T-helper 2 cell treated with Interferon-gamma antibody and Interleukin-4, amounts not matched to agents 100 ng/mL and 5 ng/mL, for 36 hours (primary cell): Measurements from ENCODE around the gene LYRM9. TPM values are rescaled to one million over a fixed set of nuclear protein-coding genes. Genes with fewer than 3 reads are reported as not detected.

ENCODE experiments used
- intact Hi-C: fragments of 100-400 bp; cut with micrococcal nuclease; formaldehyde crosslinking; loops from one replicate; pipeline ENCODE4 v1.15.1; 2023
- total RNA-seq: library from RNA; stranded (reverse); gene quantifications from 2 replicates; pipeline ENCODE4 v1.2.3, GENCODE V29; 2022

LYRM9 gene
- total RNA-seq, 1 donor from 2014 or later = 3.3 TPM

- intact Hi-C loops = loop anchor here (1.0 kb wide), 4 partner anchors 13 to 226 kb away; partner anchors contain the start of gene LYRM9
Observed at GRCh38 chr17:27879987-27880608, 13.1 kb downstream of the LYRM9 start.

GRCh38 chr17:27878776-27879562, 14.2 kb downstream of the LYRM9 start:
- intact Hi-C loops = no loop called here

- intact Hi-C loops = no loop called here
Observed at GRCh38 chr17:27873746-27874145, 19.4 kb downstream of the LYRM9 start.

- intact Hi-C loops = no loop called here
Observed at GRCh38 chr17:27873211-27873610, 20.0 kb downstream of the LYRM9 start.

DNA sequence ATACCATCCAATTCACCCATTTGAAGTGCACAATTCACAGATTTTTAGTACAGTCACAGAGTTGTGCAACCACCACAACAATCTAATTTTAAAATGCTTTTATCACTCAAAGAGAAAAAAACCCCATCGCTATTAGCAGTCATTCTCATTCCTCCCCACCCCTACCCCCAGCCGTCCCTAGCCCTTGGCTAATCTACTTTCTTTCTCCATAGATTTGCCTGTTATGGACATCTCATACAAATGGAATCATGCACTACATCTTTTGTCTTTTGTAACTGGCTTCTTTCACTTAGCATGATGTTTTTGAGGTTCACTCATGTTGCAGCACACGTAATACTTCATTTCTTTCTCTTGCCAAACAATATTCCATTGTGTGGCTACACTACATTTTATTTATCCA, 20.4 kb downstream of the LYRM9 start:
- intact Hi-C loops = no loop called here

- intact Hi-C loops = no loop called here
Observed at GRCh38 chr17:27871407-27871806, 21.8 kb downstream of the LYRM9 start.

DNA sequence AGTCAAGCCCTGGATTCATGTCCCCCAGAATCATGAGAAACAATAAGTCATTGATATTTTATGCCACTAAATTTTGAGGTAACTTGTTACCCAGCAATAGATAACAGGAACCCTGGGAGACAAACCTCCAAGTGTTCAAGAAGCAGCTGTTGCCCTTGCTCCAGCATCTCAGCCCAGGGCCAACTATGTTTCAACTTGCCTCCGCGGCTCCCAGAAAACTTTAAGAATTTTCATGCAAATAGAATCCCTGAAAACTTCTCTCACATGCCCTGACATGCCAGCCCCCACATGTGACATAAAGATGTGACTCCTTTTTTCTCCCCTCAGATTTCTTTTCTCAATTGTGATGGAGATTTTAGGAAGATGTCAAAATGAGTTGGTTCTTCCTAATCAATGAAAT, 22.8 kb downstream of the LYRM9 start:
- intact Hi-C loops = no loop called here

- intact Hi-C loops = no loop called here
Observed at GRCh38 chr17:27868565-27868964, 24.6 kb downstream of the LYRM9 start.

GRCh38 chr17:27862840-27863239, 30.3 kb downstream of the LYRM9 start:
- intact Hi-C loops = no loop called here

GRCh38 chr17:27862004-27862403, 31.2 kb downstream of the LYRM9 start:
- intact Hi-C loops = no loop called here

DNA sequence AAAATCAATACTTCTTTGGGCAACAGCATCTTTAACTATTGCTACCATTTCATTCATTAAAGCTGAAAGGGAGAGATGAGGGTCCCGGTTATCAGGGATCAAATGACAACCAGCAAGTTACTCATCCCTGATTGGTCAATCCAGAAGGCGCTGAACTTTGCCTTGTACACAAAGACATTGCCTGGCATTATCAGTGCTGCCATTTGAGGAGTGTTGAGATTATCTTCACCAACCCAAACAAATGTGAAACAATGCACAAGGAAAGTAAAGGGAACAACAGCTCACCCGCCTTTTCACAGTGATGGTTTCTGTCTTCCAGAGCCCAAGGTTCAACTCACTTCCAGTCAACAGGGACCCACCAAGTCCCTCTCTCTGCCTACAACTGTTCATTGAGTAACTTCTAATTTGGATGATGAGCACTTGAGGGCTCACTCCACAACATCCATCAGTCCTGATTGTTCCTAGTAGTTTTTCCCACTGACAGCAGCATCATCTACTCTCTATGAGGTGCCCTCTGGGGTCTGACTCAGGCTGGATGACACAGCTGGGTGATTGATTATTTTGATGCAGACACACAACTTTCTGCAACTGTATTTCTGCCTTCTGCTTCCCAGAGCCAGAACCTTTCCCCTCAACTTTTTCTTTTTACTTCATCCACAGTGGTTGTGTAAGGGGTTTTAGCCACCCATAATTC, 32.0 kb downstream of the LYRM9 start:
- intact Hi-C loops = no loop called here

DNA sequence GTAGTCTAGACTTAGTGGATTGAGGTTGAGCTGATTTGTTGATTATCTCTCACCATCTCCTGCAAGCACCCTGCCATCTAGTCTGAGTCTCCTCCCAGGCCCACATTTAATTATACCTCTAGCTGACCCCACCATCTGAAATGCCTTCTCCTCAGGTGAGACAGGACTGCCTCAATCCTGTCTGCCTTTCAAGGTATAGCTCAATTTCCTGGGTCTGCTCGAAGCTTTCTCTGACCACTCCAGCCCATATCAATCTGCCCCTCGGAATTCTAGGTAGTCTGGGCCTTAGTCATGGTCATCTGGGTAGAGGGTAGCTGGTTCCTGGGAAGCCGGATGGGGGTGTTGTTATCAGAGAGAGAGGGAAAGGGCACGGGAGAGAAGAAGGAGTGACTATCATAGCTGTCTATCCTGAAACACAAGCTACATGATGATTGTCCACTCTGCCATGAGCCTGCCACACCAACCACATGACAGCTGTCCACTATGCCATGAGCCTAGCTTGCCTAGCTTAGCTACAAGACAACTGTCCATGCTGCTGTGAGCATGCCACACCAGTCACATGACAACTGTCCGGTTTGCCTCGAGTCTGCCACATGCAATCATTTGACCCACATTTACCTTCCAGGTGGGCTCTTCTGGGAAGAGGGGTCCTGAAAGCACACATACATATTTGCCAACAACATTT, 34.4 kb downstream of the LYRM9 start:
- intact Hi-C loops = no loop called here

GRCh38 chr17:27856676-27857432, 36.3 kb downstream of the LYRM9 start:
- intact Hi-C loops = no loop called here

- intact Hi-C loops = no loop called here
Observed at GRCh38 chr17:27855454-27855853, 37.7 kb downstream of the LYRM9 start.

DNA sequence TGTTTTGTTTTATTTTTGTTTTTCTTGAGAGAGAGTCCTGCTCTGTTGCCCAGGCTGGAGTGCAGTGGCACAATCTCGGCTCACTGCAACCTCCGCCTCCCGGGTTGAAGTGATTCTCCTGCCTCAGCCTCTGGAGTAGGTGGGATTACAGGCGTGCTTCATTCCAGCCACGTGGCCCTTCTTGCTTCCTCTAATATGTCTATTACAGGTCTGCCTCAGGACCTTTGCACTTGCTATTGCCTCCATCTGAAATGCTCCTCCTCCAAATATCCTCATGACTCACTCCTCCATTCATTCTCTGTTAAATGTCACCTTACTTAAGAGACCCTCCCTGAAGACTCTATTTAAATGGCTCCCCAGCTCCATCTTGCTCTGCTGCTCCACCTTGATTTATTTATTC, 39.0 kb downstream of the LYRM9 start:
- intact Hi-C loops = no loop called here

- intact Hi-C loops = no loop called here
Observed at GRCh38 chr17:27853091-27853490, 40.1 kb downstream of the LYRM9 start.

DNA sequence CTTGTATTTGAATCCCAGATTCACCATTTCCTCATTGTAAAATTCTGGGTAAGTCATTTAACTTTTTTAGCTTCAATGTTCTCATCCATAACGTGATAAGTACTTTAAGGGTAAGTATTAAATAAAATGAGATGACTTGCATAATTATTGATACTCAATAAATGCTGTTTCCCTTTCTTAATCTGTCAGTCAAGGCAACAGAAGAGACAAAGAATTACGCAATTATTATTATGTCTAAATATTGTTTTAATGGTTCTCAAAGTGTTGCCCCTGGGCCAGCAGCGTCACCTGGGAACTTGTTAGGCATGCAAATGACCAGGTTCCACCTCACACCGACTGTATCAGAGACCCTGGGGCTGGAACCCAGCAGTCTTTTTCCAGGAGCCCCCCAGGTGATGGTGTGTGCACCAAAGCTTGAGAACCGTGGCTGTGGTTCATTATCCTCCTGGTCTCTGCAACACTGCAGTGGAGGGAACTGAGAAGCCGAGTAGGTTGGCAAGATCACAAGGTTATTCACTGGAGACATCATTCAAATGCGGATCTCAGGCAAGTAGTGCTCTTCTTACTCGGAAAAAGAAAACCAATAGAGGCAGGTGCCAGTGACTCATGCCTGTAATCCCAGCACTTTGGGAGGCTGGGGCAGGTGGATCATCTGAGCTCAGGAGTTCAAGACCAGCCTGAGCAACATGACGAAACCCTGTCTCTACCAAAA, 43.5 kb downstream of the LYRM9 start:
- intact Hi-C loops = no loop called here

GRCh38 chr17:27848931-27849330, 44.2 kb downstream of the LYRM9 start:
- intact Hi-C loops = no loop called here

DNA sequence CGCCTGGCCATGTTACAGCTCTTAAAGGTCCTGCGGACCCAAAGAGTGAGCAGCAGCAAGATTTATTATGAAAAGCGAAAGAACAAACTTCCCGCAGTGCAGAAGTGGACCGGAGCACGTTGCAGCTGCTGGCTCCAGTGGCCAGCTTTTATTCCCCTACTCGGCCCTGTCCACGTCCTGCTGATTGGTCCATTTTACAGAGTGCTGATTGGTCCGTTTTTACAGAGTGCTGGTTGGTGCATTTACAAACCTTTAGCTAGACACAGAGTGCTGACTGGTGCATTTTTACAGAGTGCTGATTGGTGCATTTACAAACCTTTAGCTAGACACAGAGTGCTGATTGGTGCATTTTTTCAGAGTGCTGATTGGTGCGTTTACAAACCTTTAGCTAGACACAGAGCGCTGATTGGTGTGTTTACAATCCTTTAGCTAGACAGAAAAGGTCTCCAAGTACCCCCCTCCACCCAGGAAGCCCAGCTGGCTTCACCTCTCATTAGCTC, 46.3 kb downstream of the LYRM9 start:
- intact Hi-C loops = loop anchor here (1.0 kb wide), 1 partner anchor 39 kb away; no protein-coding TSS in a partner anchor

DNA sequence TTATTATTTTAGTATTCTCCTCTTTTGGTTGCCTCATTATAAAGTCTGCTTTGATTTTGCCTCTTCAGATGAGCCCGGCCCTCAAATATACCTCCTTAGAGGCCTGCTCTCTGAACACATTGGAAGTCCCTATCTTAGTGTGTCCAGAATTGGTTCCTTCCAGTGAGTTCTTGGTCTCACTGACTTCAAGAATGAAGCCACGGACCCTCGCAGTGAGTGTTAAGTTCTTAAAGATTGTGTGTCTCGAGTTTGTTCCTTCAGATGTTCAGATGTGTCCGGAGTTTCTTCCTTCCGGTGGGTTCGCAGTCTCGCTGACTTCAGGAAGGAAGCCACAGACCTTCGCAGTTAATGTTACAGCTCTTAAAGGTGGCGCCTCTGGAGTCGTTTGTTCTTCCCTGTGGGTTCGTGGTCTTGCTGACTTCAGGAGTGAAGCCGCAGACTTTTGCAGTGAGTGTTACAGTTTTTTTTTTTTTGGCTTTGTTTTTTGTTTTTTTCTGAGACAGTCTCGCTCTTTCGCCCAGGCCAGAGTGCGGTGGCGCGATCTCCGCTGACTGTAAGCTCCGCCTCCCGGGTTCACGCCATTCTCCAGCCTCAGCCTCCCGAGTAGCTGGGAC, 47.0 kb downstream of the LYRM9 start:
- intact Hi-C loops = loop anchor here (1.0 kb wide), 1 partner anchor 38 kb away; no protein-coding TSS in a partner anchor
